H1 (cell line): ENCODE data around the gene TERB1. TPM values are rescaled to one million over a fixed set of nuclear protein-coding genes. Genes with fewer than 3 reads are reported as not detected.
A peak's percentile ranks its signal among the peaks of the same experiment; 100 is the strongest.

Experiments
- CTCF ChIA-PET: fragments of 300-600 bp; sonication (Branson Sonifier 250); formaldehyde crosslinking; loops from one replicate; lab custom pipeline; 2021; ENCODE audit not compliant: partially characterized antibody; lab: Charles Lee
- POLR2A ChIA-PET: fragments of 300-600 bp; sonication (Branson Sonifier 250); formaldehyde crosslinking; loops from one replicate; lab custom pipeline; 2021; ENCODE audit warnings: inconsistent platforms; ENCODE audit not compliant: partially characterized antibody; lab: Charles Lee
- DNase-seq, 2 experiments: peaks; one replicate each; pipeline versions ENCODE4 v3.0.0 to v3.0.0-alpha.2; 2010 to 2022; ENCODE audit warnings: low spot score in 2 of 2, low read depth in 1 of 2, mixed read lengths in 1 of 2
- FAIRE-seq: peaks from 2 replicates; lab custom pipeline; 2011; peaks lifted over from hg19 to GRCh38; lab: Jason Lieb, UNC
- H2AFZ ChIP-seq: 2 replicates; pipeline ENCODE4 v1.8.1; 2012; ENCODE audit warnings: low read length, inconsistent platforms
- H2AK5ac ChIP-seq: 2 replicates; pipeline ENCODE4 v1.6.1; 2013; ENCODE audit warnings: low read depth, low read length
- H2BK120ac ChIP-seq: replicated peaks from 2 replicates; pipeline ENCODE3; 2013; ENCODE audit warnings: low read depth, low read length, inconsistent platforms
- H2BK12ac ChIP-seq: 2 replicates; pipeline ENCODE4 v1.6.1; 2013; ENCODE audit warnings: low read depth, low read length
- H2BK15ac ChIP-seq: 2 replicates; pipeline ENCODE4 v1.6.1; 2013; ENCODE audit warnings: low read length
- H2BK20ac ChIP-seq: 2 replicates; pipeline ENCODE4 v1.6.1; 2013; ENCODE audit warnings: low read length
- H2BK5ac ChIP-seq: 2 replicates; pipeline ENCODE4 v1.6.1; 2013; ENCODE audit warnings: low read depth, low read length
- H3K14ac ChIP-seq: 2 replicates; pipeline ENCODE4 v1.6.1; 2013; ENCODE audit warnings: inconsistent platforms; ENCODE audit not compliant: insufficient read length
- H3K18ac ChIP-seq: 2 replicates; pipeline ENCODE4 v1.6.1; 2013; ENCODE audit warnings: low read length; ENCODE audit errors: extremely low read depth
- H3K23ac ChIP-seq: 2 replicates; pipeline ENCODE4 v1.6.1; 2013; ENCODE audit warnings: inconsistent platforms; ENCODE audit not compliant: insufficient read length
- H3K23me2 ChIP-seq: 2 replicates; pipeline ENCODE4 v1.6.1; 2013; ENCODE audit warnings: low read depth, low read length
- H3K27ac ChIP-seq: 2 replicates; pipeline ENCODE4 v1.6.1; 2011; ENCODE audit warnings: low read depth, low read length, inconsistent platforms
- H3K27me3 ChIP-seq, 4 experiments: replicated peaks in 1 of 4; 1 replicate in 1 of 4; 2 replicates in 3 of 4; pipeline versions ENCODE4 v1.6.1 to v1.8.1; 2011 to 2013; ENCODE audit warnings: low read length in 3 of 4, mild to moderate bottlenecking in 3 of 4, inconsistent platforms in 2 of 4, mixed read lengths in 2 of 4, moderate library complexity in 1 of 4; ENCODE audit not compliant: control insufficient read depth in 3 of 4, insufficient read depth in 3 of 4; ENCODE audit errors: extremely low read depth in 1 of 4
- H3K36me3 ChIP-seq, 4 experiments: 2 replicates each; pipeline versions ENCODE4 v1.6.1 to v1.8.1; 2011 to 2013; ENCODE audit warnings: mild to moderate bottlenecking in 4 of 4, low read length in 3 of 4, moderate library complexity in 2 of 4, control low read depth in 1 of 4, inconsistent platforms in 1 of 4; ENCODE audit not compliant: insufficient read depth in 4 of 4, control insufficient read depth in 2 of 4
- H3K4ac ChIP-seq: replicated peaks from 2 replicates; pipeline ENCODE3; 2013; ENCODE audit warnings: low read length, low read depth, mixed read lengths, inconsistent platforms; ENCODE audit not compliant: insufficient read length
- H3K4me1 ChIP-seq, 4 experiments: replicated peaks in 1 of 4; 1 replicate in 1 of 4; 2 replicates in 3 of 4; pipeline versions ENCODE4 v1.6.1 to v1.8.1; 2011 to 2013; ENCODE audit warnings: low read length in 3 of 4, inconsistent platforms in 2 of 4, mixed read lengths in 1 of 4; ENCODE audit not compliant: insufficient read depth in 4 of 4, control insufficient read depth in 3 of 4
- H3K4me2 ChIP-seq, 2 experiments: 2 replicates each; pipeline versions ENCODE4 v1.6.1 to v1.8.1; 2011 to 2013; ENCODE audit warnings: low read depth in 2 of 2, low read length in 2 of 2, control low read depth in 1 of 2, inconsistent platforms in 1 of 2, mild to moderate bottlenecking in 1 of 2; ENCODE audit not compliant: insufficient read depth in 1 of 2
- H3K4me3 ChIP-seq, 4 experiments: fragments of 200-600, 300-600 bp in 1 of 4; sonication (generic), shearing (Covaris generic), sonication (Bioruptor Twin) in 1 of 4; 2 replicates each; pipeline versions ENCODE4 v1.5.1 to v1.8.1; 2011 to 2016; ENCODE audit warnings: low read length in 4 of 4, low read depth in 3 of 4, control low read depth in 2 of 4, inconsistent platforms in 2 of 4, mild to moderate bottlenecking in 2 of 4, mixed read lengths in 1 of 4, moderate library complexity in 1 of 4; ENCODE audit not compliant: insufficient read depth in 2 of 4; ENCODE audit errors: extremely low read depth in 1 of 4
- H3K56ac ChIP-seq: replicated peaks from 2 replicates; pipeline ENCODE3; 2013; ENCODE audit warnings: low read depth, mild to moderate bottlenecking, mixed read lengths, low read length, inconsistent platforms; ENCODE audit not compliant: insufficient read length
- H3K79me1 ChIP-seq: 2 replicates; pipeline ENCODE4 v1.6.1; 2013; ENCODE audit warnings: low read depth, low read length, control low read depth
- H3K79me2 ChIP-seq, 2 experiments: 2 replicates each; pipeline versions ENCODE4 v1.6.1 to v1.8.1; 2012 to 2013; ENCODE audit warnings: low read length in 2 of 2, mild to moderate bottlenecking in 2 of 2, inconsistent platforms in 1 of 2; ENCODE audit not compliant: insufficient read depth in 2 of 2, control insufficient read depth in 1 of 2
- H3K9ac ChIP-seq, 4 experiments: replicated peaks in 1 of 4; 1 replicate in 1 of 4; 2 replicates in 3 of 4; pipeline versions ENCODE4 v1.6.1 to v1.8.1; 2011 to 2013; ENCODE audit warnings: low read depth in 3 of 4, low read length in 3 of 4, control low read depth in 2 of 4, mild to moderate bottlenecking in 2 of 4, moderate library complexity in 2 of 4, inconsistent platforms in 1 of 4; ENCODE audit errors: extremely low read depth in 1 of 4
- H3K9me3 ChIP-seq, 2 experiments: 2 replicates each; pipeline versions ENCODE4 v1.6.1 to v1.8.1; 2012 to 2013; ENCODE audit warnings: mild to moderate bottlenecking in 2 of 2, moderate library complexity in 2 of 2, control low read depth in 1 of 2, inconsistent platforms in 1 of 2, low read depth in 1 of 2, low read length in 1 of 2, mixed read lengths in 1 of 2; ENCODE audit not compliant: insufficient read depth in 2 of 2
- H4K20me1 ChIP-seq, 2 experiments: replicated peaks in 1 of 2; 2 replicates each; pipeline versions ENCODE3 to v1.8.1; 2011 to 2013; ENCODE audit warnings: inconsistent platforms in 2 of 2, low read length in 2 of 2, mild to moderate bottlenecking in 1 of 2; ENCODE audit not compliant: insufficient read depth in 2 of 2, control insufficient read depth in 1 of 2
- H4K5ac ChIP-seq: 2 replicates; pipeline ENCODE4 v1.6.1; 2013; ENCODE audit warnings: low read length, low read depth, mixed read lengths, inconsistent platforms; ENCODE audit not compliant: insufficient read length
- H4K8ac ChIP-seq: 2 replicates; pipeline ENCODE4 v1.8.0; 2013; ENCODE audit warnings: mild to moderate bottlenecking, moderate library complexity, low read length, inconsistent platforms; ENCODE audit not compliant: insufficient read depth; ENCODE audit errors: extremely low read depth
- H4K91ac ChIP-seq: replicated peaks from 2 replicates; pipeline ENCODE3; 2013; ENCODE audit warnings: low read length, mixed read lengths, inconsistent platforms; ENCODE audit not compliant: insufficient read length
- HDAC6 ChIP-seq: IDR thresholded peaks from one replicate; pipeline ENCODE4 v1.7.1; 2012; ENCODE audit warnings: low read depth, mild to moderate bottlenecking, inconsistent platforms, low read length, moderate library complexity
- JUND ChIP-seq: IDR thresholded peaks from 2 replicates; pipeline ENCODE4 v1.6.1; 2011; ENCODE audit warnings: mild to moderate bottlenecking, improper control_type of control experiment, low read length
- MAFK ChIP-seq: IDR thresholded peaks from 2 replicates; pipeline ENCODE4 v1.6.1; 2012; ENCODE audit warnings: low read depth, mild to moderate bottlenecking, improper control_type of control experiment, low read length
- POLR2AphosphoS5 ChIP-seq: IDR thresholded peaks from 2 replicates; pipeline ENCODE4 v1.6.1; 2011; ENCODE audit warnings: low read depth, low read length
- SUZ12 ChIP-seq: fragments of 200-600 bp; sonication (generic); IDR thresholded peaks from 2 replicates; pipeline ENCODE4 v1.6.1; 2012; ENCODE audit warnings: mild to moderate bottlenecking, inconsistent platforms, low read length, moderate library complexity, mixed read lengths
- TAF1 ChIP-seq: IDR thresholded peaks from 2 replicates; pipeline ENCODE4 v1.6.1; 2011; ENCODE audit warnings: mild to moderate bottlenecking, low read depth, low read length
- YY1 ChIP-seq: IDR thresholded peaks from 2 replicates; pipeline ENCODE4 v1.6.1; 2011; ENCODE audit warnings: low read depth, mild to moderate bottlenecking, low read length
- WGBS, 2 experiments: shearing (Covaris generic) in 1 of 2; methylation state at CpG; one replicate each; pipeline versions ENCODE4 v1.1.6 to v1.1.7; 2013 to 2015; ENCODE audit warnings: low lambda C conversion rate in 2 of 2, mixed read lengths in 2 of 2, inconsistent platforms in 1 of 2, low coverage in 1 of 2, missing lambda C conversion rate in 1 of 2; ENCODE audit not compliant: insufficient replicate concordance in 2 of 2, insufficient coverage in 1 of 2, insufficient read length in 1 of 2; ENCODE audit errors: extremely low coverage in 1 of 2, missing lambda C conversion rate in 1 of 2; 5-methylcytosine and 5-hydroxymethylcytosine counted together
- polyA plus RNA-seq, 7 experiments: library from polyadenylated mRNA; depleted of rRNA in 3 of 7; stranded (reverse) in 5 of 7; unstranded in 2 of 7; fragments of >200 nt in 5 of 7; fragments of 200-250 nt in 2 of 7; gene quantifications; 1 replicate in 5 of 7; 2 replicates in 1 of 7; 4 replicates in 1 of 7; pipeline versions ENCODE4 v1.2.1 to v1.2.3, GENCODE V29; 2011 to 2013; ENCODE audit warnings: missing spikeins in 2 of 7, mixed read lengths in 2 of 7
- total RNA-seq: library from RNA; stranded (reverse); fragmentation: NEBNext Ultra II Directional; extraction: Animal tissue kit (Norgen Biotek cat#: 25700); gene quantifications from 2 replicates; pipeline ENCODE4 v1.2.1, GENCODE V29; 2021

Gene TERB1
- total and polyA plus RNA-seq, 2 of the 8 experiments (the other 6 are each of a cell fraction or from before 2014, with no cell fraction given), result not detected

- Histone ChIP-seq H3K4me1 (peaks cover 3 to 9% (median 6%) of the 10 kb centered on the region in 4 experiments; a peak in 6 of 7 replicates), H4K8ac (peak overlapping the region; percentile 100; the same call in 1 of the 2 replicates), H3K27ac (no peak overlapping the region), H3K4me3 (peak overlapping the region in 1 of 4 experiments; percentile 98; a peak in 2 of 8 replicates), H2BK120ac (peak overlapping the region; percentile 7), H3K79me1 (peaks cover 7% of the 10 kb centered on the region), H3K23me2 (peaks cover 8% of the 10 kb centered on the region), H3K14ac (no peak overlapping the region), H4K20me1 (peaks cover 12 to 14% of the 10 kb centered on the region in 2 experiments), H3K9me3 (no peaks in the 10 kb centered on the region), H3K4me2 (peak overlapping the region; percentile 34 to 98; a peak in 2 of 4 replicates), H2BK12ac (no peak overlapping the region), H2BK5ac (no peak overlapping the region), H3K4ac (no peak overlapping the region), H3K36me3 (peaks cover 13 to 30% (median 17%) of the 10 kb centered on the region in 4 experiments), H3K27me3 (peaks cover 0 to 2% (median 0%) of the 10 kb centered on the region in 4 experiments; a peak in 1 of 7 replicates), H4K5ac (peak overlapping the region; percentile 55), H3K79me2 (peaks cover 17 to 43% of the 10 kb centered on the region in 2 experiments), H4K91ac (peak overlapping the region; percentile 20), H3K23ac (no peak overlapping the region), H2BK20ac (no peak overlapping the region), H2BK15ac (0 out of 2 replicates have a peak overlapping the region, but pooled peaks have one; percentile 9), H3K9ac (peak overlapping the region in 1 of 4 experiments; percentile 99; a peak in 1 of 7 replicates), H3K56ac (peak overlapping the region; percentile 55), H2AK5ac (no peak overlapping the region), H2AFZ (peak overlapping the region; percentile 96), H3K18ac (peak overlapping the region; percentile 32; the same call in 1 of the 2 replicates)
- no peak for TF ChIP-seq HDAC6
- TF ChIP-seq JUND, result no peak
- no peak for TF ChIP-seq TAF1
- TF ChIP-seq YY1, result no peak
- no peak for TF ChIP-seq POLR2AphosphoS5
- TF ChIP-seq SUZ12, result no peak
- TF ChIP-seq MAFK, result no peak
- DNase-seq (no peak), FAIRE-seq (no peak)
- CTCF ChIA-PET, result interaction anchor here (0.6 to 2.2 kb wide), 15 partner anchors 10 to 167 kb away, joined by 3 to 15 read pairs (median 4); no protein-coding TSS in a partner anchor
- WGBS, 2 experiments, result 60% methylated on average over 3 of the region's 3 CpGs; no CpG with 5 or more reads in 1 of the 2 experiments
- POLR2A ChIA-PET, result interaction anchor here (0.8 to 4.8 kb wide), 21 partner anchors 9 to 148 kb away, joined by 3 to 52 read pairs (median 3); partner anchors contain the start of genes NAE1 and PDP2
Observed at GRCh38 chr16:66751992-66752322, 49.4 kb downstream of the TERB1 start.
